GM21360 (cell line): Measurements from ENCODE around the gene GRIK4.

ENCODE experiments used
- ATAC-seq: cut with Tn5 transposase; IDR thresholded peaks from one replicate; pipeline ENCODE4 v1.9.1; 2021; ENCODE audit warnings: mild to moderate bottlenecking, moderate library complexity; ENCODE audit not compliant: unreplicated experiment

GRIK4 gene

GRCh38 chr11:120659076-120659475 is 147.5 kb downstream of the GRIK4 start:
- no peak for ATAC-seq

- no peak for ATAC-seq
Observed at GRCh38 chr11:120660024-120660565, 148.5 kb downstream of the GRIK4 start.

GRCh38 chr11:120662071-120662676 is 150.6 kb downstream of the GRIK4 start:
- ATAC-seq: no peak

- ATAC-seq: no peak
Observed at GRCh38 chr11:120663142-120663541, 151.6 kb downstream of the GRIK4 start.

GRCh38 chr11:120666121-120666639 is 154.6 kb downstream of the GRIK4 start:
- ATAC-seq: no peak

- no peak for ATAC-seq
Observed at GRCh38 chr11:120667281-120667680, 155.7 kb downstream of the GRIK4 start.

- ATAC-seq: no peak
Observed at GRCh38 chr11:120667934-120668333, 156.4 kb downstream of the GRIK4 start.

- ATAC-seq: no peak
Observed at GRCh38 chr11:120668537-120668936, 157.0 kb downstream of the GRIK4 start.

GRCh38 chr11:120674542-120674941 is 163.0 kb downstream of the GRIK4 start:
- ATAC-seq: no peak

- no peak for ATAC-seq
Observed at GRCh38 chr11:120675171-120675570, 163.6 kb downstream of the GRIK4 start.

GRCh38 chr11:120676991-120677390 is 165.4 kb downstream of the GRIK4 start:
- no peak for ATAC-seq

- no peak for ATAC-seq
Observed at GRCh38 chr11:120680322-120680721, 168.8 kb downstream of the GRIK4 start.

- ATAC-seq: no peak
Observed at GRCh38 chr11:120681434-120682331, 170.1 kb downstream of the GRIK4 start.

- no peak for ATAC-seq
Observed at GRCh38 chr11:120682332-120682649, 170.7 kb downstream of the GRIK4 start.

- no peak for ATAC-seq
Observed at GRCh38 chr11:120682866-120683265, 171.3 kb downstream of the GRIK4 start.

- no peak for ATAC-seq
Observed at GRCh38 chr11:120686516-120686915, 175.0 kb downstream of the GRIK4 start.

GRCh38 chr11:120688163-120688562 is 176.6 kb downstream of the GRIK4 start:
- no peak for ATAC-seq

GRCh38 chr11:120689596-120690275 is 178.2 kb downstream of the GRIK4 start:
- no peak for ATAC-seq

GRCh38 chr11:120690406-120690805 is 178.9 kb downstream of the GRIK4 start:
- no peak for ATAC-seq

- no peak for ATAC-seq
Observed at GRCh38 chr11:120694726-120695125, 183.2 kb downstream of the GRIK4 start.

GRCh38 chr11:120695426-120695825 is 183.9 kb downstream of the GRIK4 start:
- no peak for ATAC-seq
